HG02938 (cell line): ENCODE measurements around the gene APLP1.
"Not testable (repeated sequence)": the region's sequence is repeated elsewhere in the genome, so short reads cannot be mapped to it uniquely, and the experiment has no call there.

ENCODE experiments used
- ATAC-seq: cut with Tn5 transposase; IDR thresholded peaks from one replicate; pipeline ENCODE4 v1.9.1; 2021; ENCODE audit warnings: mild to moderate bottlenecking, moderate library complexity; ENCODE audit not compliant: unreplicated experiment

The APLP1 gene

GRCh38 chr19:35852029-35852780, 16.2 kb upstream of the APLP1 start, which contains the start of gene NPHS1:
Gene NPHS1, minus strand, starts transcription at chr19:35852504. Its CDS starts 667 bp downstream, at chr19:35851837.
- ATAC-seq: no peak

GRCh38 chr19:35853038-35853756, 15.2 kb upstream of the APLP1 start:
- ATAC-seq: no peak

- ATAC-seq: no peak
Measured at GRCh38 chr19:35856546-35857149, 11.7 kb upstream of the APLP1 start, which contains the start of gene KIRREL2. Gene KIRREL2, plus strand, starts transcription at chr19:35856911. Its CDS starts 209 bp downstream, at chr19:35857120.

- ATAC-seq: no peak
Measured at GRCh38 chr19:35858311-35858710, 10.1 kb upstream of the APLP1 start.

- no peak for ATAC-seq
Measured at GRCh38 chr19:35859414-35859813, 9.0 kb upstream of the APLP1 start.

GRCh38 chr19:35860436-35860817, 7.9 kb upstream of the APLP1 start:
- ATAC-seq: no peak

- ATAC-seq: no peak
Measured at GRCh38 chr19:35860818-35861639, 7.3 kb upstream of the APLP1 start.

GRCh38 chr19:35861640-35862160, 6.7 kb upstream of the APLP1 start:
- ATAC-seq: no peak

- no peak for ATAC-seq
Measured at GRCh38 chr19:35862528-35862927, 5.8 kb upstream of the APLP1 start.

GRCh38 chr19:35863018-35863417, 5.4 kb upstream of the APLP1 start:
- no peak for ATAC-seq

GRCh38 chr19:35868823-35869326, 501 bp downstream of the APLP1 start:
- no peak for ATAC-seq

- ATAC-seq: no peak
Measured at GRCh38 chr19:35869327-35870123, 1.2 kb downstream of the APLP1 start.

GRCh38 chr19:35870124-35870736, 1.9 kb downstream of the APLP1 start:
- not testable (repeated sequence) for ATAC-seq

GRCh38 chr19:35870798-35871197, 2.4 kb downstream of the APLP1 start:
- no peak for ATAC-seq

GRCh38 chr19:35871611-35872010, 3.2 kb downstream of the APLP1 start:
- ATAC-seq: no peak

- ATAC-seq: no peak
Measured at GRCh38 chr19:35872180-35872579, 3.8 kb downstream of the APLP1 start.

GRCh38 chr19:35874392-35874930, 6.1 kb downstream of the APLP1 start:
- ATAC-seq: no peak

GRCh38 chr19:35879068-35879467, 10.7 kb downstream of the APLP1 start:
- no peak for ATAC-seq

- no peak for ATAC-seq
Measured at GRCh38 chr19:35879770-35880317, 11.5 kb downstream of the APLP1 start.
